Caco-2 (cell line): ENCODE results near the gene ALDH1A3. TPM values are rescaled to one million over a fixed set of nuclear protein-coding genes. Genes with fewer than 3 reads are reported as not detected.

Experiments used
- BruUV-seq: library from RNA; stranded (reverse); fragments of 400-500 nt; replicated peaks from 2 replicates; lab custom pipeline; 2021; lab: Mats Ljungman, UMichigan
- CTCF ChIA-PET: fragments of 300-600 bp; sonication (Branson Sonifier 250); formaldehyde crosslinking; loops from one replicate; lab custom pipeline; 2022; ENCODE audit warnings: antibody characterized with exemption; lab: Charles Lee
- POLR2A ChIA-PET: fragments of 300-600 bp; sonication (Branson Sonifier 250); formaldehyde crosslinking; loops from one replicate; lab custom pipeline; 2022; ENCODE audit warnings: antibody characterized with exemption; lab: Charles Lee
- DNase-seq, 2 experiments: peaks; one replicate each; pipeline versions ENCODE4 v3.0.0 to v3.0.0-alpha.2; 2020 to 2022
- H3K27me3 ChIP-seq: replicated peaks from 2 replicates; pipeline ENCODE4 v1.6.0; 2011; ENCODE audit warnings: low read length; ENCODE audit not compliant: control insufficient read depth, insufficient read depth
- H3K36me3 ChIP-seq: 2 replicates; pipeline ENCODE4 v1.5.1; 2011; ENCODE audit warnings: low read length; ENCODE audit not compliant: control insufficient read depth, insufficient read depth
- H3K4me1 ChIP-seq: fragments of 250-450 bp; sonication (Bioruptor Pico); 2 replicates; pipeline ENCODE4 v1.5.1; 2020; ENCODE audit warnings: mild to moderate bottlenecking
- H3K4me3 ChIP-seq: 2 replicates; pipeline ENCODE4 v1.5.1; 2011; ENCODE audit warnings: low read depth, mild to moderate bottlenecking, control low read depth, low read length
- H3K9me3 ChIP-seq: fragments of 250-450 bp; sonication (Bioruptor Pico); 2 replicates; pipeline ENCODE4 v1.5.1; 2020; ENCODE audit warnings: mild to moderate bottlenecking, moderate library complexity
- H3K27ac Mint-ChIP-seq: one replicate; pipeline ENCODE4 v1.8.0; 2022; ENCODE audit warnings: mixed read lengths; ENCODE audit not compliant: unreplicated experiment
- H3K27me3 Mint-ChIP-seq: one replicate; pipeline ENCODE4 v1.8.0; 2022; ENCODE audit warnings: mixed read lengths; ENCODE audit not compliant: insufficient read depth, unreplicated experiment
- H3K36me3 Mint-ChIP-seq: one replicate; pipeline ENCODE4 v1.8.0; 2022; ENCODE audit warnings: mild to moderate bottlenecking, mixed read lengths; ENCODE audit not compliant: insufficient read depth, unreplicated experiment
- H3K4me1 Mint-ChIP-seq: one replicate; pipeline ENCODE4 v1.8.0; 2022; ENCODE audit warnings: low read depth, mixed read lengths; ENCODE audit not compliant: unreplicated experiment
- H3K4me3 Mint-ChIP-seq: one replicate; pipeline ENCODE4 v1.8.0; 2022; ENCODE audit warnings: mild to moderate bottlenecking, moderate library complexity, mixed read lengths; ENCODE audit not compliant: unreplicated experiment
- H3K9me3 Mint-ChIP-seq: one replicate; pipeline ENCODE4 v1.8.0; 2022; ENCODE audit warnings: mixed read lengths; ENCODE audit not compliant: unreplicated experiment
- CTCF ChIP-seq, 2 experiments: fragments of 200-600 bp in 1 of 2; IDR thresholded peaks; 1 replicate in 1 of 2; 2 replicates in 1 of 2; pipeline versions ENCODE4 v1.5.1 to v1.8.0; 2011 to 2022; ENCODE audit warnings: antibody characterized with exemption in 1 of 2, control low read depth in 1 of 2, inconsistent platforms in 1 of 2, low read depth in 1 of 2, low read length in 1 of 2, mild to moderate bottlenecking in 1 of 2, moderate library complexity in 1 of 2; ENCODE audit not compliant: insufficient read depth in 1 of 2, severe bottlenecking in 1 of 2, unreplicated experiment in 1 of 2
- intact Hi-C: fragments of 100-400 bp; cut with micrococcal nuclease; formaldehyde crosslinking; loops from one replicate; pipeline ENCODE4 v1.10.0; 2022; ENCODE audit not compliant: unreplicated experiment
- total RNA-seq: library from RNA; stranded (reverse); gene quantifications from 2 replicates; pipeline ENCODE4 v1.2.3, GENCODE V29; 2022

The ALDH1A3 gene
- total RNA-seq, 1 experiment from 2014 or later: 6.6 TPM

- BruUV-seq: no TSS peak
- no peaks in the 10 kb centered on the region for H3K36me3 Mint-ChIP-seq
- Histone ChIP-seq H3K4me1 (no peaks in the 10 kb centered on the region), H3K27me3 (no peaks in the 10 kb centered on the region), H3K4me3 (no peak overlapping the region), H3K36me3 (no peaks in the 10 kb centered on the region), H3K9me3 (no peaks in the 10 kb centered on the region)
- H3K4me1 Mint-ChIP-seq: no peaks in the 10 kb centered on the region
- intact Hi-C loops: no loop called here
- no peaks in the 10 kb centered on the region for H3K27me3 Mint-ChIP-seq
- ChIA-PET POLR2A (no interaction called here), CTCF (no interaction called here)
- no peak for TF ChIP-seq CTCF (IDR thresholded peaks at IDR 0.05; ENCODE audit: insufficient read depth in 1 of 2, low read depth in 1 of 2, low read length in 1 of 2, severe bottlenecking in 1 of 2, unreplicated experiment in 1 of 2)
- H3K4me3 Mint-ChIP-seq: no peak overlapping the region
- no peak overlapping the region for H3K27ac Mint-ChIP-seq
- DNase-seq: no peak
- H3K9me3 Mint-ChIP-seq: no peaks in the 10 kb centered on the region
Measured at GRCh38 chr15:100939791-100940190, 60.2 kb downstream of the ALDH1A3 start.

- Histone ChIP-seq H3K4me1 (no peaks in the 10 kb centered on the region), H3K9me3 (no peaks in the 10 kb centered on the region), H3K27me3 (no peaks in the 10 kb centered on the region), H3K4me3 (no peak overlapping the region), H3K36me3 (no peaks in the 10 kb centered on the region)
- CTCF ChIA-PET: no interaction called here
- Mint-ChIP-seq H3K27ac (no peak overlapping the region), H3K4me3 (no peak overlapping the region), H3K27me3 (no peaks in the 10 kb centered on the region), H3K4me1 (no peaks in the 10 kb centered on the region), H3K36me3 (no peaks in the 10 kb centered on the region), H3K9me3 (no peaks in the 10 kb centered on the region)
- no TSS peak for BruUV-seq
- no peak for TF ChIP-seq CTCF (IDR thresholded peaks at IDR 0.05; ENCODE audit: insufficient read depth in 1 of 2, low read depth in 1 of 2, low read length in 1 of 2, severe bottlenecking in 1 of 2, unreplicated experiment in 1 of 2)
- intact Hi-C loops: no loop called here
- POLR2A ChIA-PET: no interaction called here
- DNase-seq: no peak
Measured at GRCh38 chr15:100940767-100941379, 61.2 kb downstream of the ALDH1A3 start.

- no peak overlapping the region for H3K4me3 Mint-ChIP-seq
Measured at GRCh38 chr15:100941536-100941935, 61.9 kb downstream of the ALDH1A3 start.

More at GRCh38 chr15:100941536-100941935, 61.9 kb downstream of the ALDH1A3 start:
- Mint-ChIP-seq H3K9me3 (no peaks in the 10 kb centered on the region), H3K36me3 (no peaks in the 10 kb centered on the region), H3K4me1 (no peaks in the 10 kb centered on the region), H3K27ac (no peak overlapping the region), H3K27me3 (no peaks in the 10 kb centered on the region)
- ChIA-PET CTCF (no interaction called here), POLR2A (no interaction called here)
- TF ChIP-seq CTCF (IDR thresholded peaks at IDR 0.05; ENCODE audit: insufficient read depth in 1 of 2, low read depth in 1 of 2, low read length in 1 of 2, severe bottlenecking in 1 of 2, unreplicated experiment in 1 of 2): no peak
- Histone ChIP-seq H3K36me3 (no peaks in the 10 kb centered on the region), H3K4me3 (no peak overlapping the region), H3K9me3 (no peaks in the 10 kb centered on the region), H3K27me3 (no peaks in the 10 kb centered on the region), H3K4me1 (no peaks in the 10 kb centered on the region)
- intact Hi-C loops: no loop called here
- no TSS peak for BruUV-seq
- DNase-seq: no peak
